Stimulated activated CD8-positive, alpha-beta memory T cell treated with anti-CD3 and anti-CD28 coated beads, Interleukin-15, amount 100 ng/mL, for 48 hours (primary cell): Measurements from ENCODE around the gene WFDC11.

Source experiments
- DNase-seq, 2 donors: peaks; one replicate each; pipeline ENCODE4 v3.0.0-alpha.2; 2020; ENCODE audit warnings: low read depth in 2 of 2

Gene WFDC11

DNA sequence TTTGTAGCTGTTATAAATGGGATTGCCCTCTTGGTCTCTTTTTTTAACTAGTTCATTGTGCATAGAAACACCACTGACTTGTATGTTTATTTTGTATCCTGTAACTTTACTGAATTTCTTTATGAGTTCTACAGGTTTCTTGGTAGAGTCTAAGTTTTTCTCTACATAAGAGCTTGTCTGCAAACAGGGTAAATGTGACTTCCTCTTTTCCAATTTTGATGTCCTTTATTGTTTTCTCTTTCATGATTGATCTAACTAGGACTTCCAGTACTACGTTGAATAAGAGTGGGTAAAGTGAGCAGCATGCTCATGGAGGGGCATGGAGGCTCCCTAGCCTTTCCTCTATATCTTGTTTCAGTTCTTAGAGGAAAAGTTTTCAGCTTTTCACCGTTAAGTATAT lies 43.5 kb downstream of the WFDC11 start:
- DNase-seq, result no peak

DNA sequence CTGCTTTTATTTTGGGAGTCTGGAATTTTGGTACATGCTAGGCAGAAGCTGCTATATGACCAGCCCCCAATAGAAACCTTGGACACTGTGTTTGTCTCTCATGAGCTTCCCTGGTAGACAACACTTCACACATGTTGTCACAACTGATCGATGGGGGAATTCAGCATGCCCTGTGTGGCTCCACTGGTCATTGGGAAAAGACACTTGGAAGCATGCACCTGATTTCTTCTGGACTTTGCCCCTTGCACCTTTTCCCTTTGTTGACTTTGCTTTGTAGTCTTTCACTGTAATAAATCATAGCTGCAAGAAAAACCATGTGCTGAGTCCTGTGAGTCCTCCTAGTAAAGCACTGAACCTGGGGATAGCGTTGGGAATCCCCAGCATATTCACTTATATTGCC lies 48.4 kb downstream of the WFDC11 start:
- DNase-seq, result no peak

DNA sequence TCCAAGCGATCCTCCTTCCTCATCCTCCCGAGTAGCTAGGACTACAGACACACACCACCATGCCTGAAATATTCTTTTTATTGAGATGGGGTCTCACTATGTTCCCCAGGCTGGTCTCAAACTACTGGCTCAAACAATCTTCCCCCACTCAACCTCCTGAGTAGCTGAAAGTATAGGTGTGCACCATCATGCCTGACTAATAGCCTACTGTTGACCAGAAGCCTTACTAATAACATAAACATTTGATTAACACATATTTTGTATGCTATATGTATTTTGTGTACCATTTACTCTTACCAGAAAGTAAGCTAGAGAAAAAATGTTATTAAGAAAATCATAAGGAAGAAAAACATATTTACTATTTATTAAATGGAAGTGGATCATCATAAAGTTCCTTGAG lies 52.4 kb downstream of the WFDC11 start:
- DNase-seq, result no peak

DNA sequence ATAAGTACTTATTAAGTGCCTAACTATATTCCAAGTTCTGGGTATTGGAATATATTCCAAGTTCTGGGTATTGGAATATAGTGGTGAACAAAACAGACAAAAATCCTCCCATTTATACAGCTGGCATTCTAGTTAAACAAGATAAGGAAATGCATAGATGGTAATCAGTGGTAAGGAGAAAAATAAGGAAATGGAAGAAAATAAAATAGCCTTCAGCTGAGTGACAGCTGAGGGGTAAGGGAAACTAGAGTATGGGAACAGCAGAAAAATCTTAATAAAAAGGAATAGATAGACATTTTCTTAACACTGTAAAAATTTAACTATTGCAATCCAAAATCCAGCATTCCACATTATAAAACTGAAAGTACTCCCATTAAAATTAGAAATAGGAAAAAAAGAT lies 57.7 kb downstream of the WFDC11 start:
- DNase-seq, result no peak

DNA sequence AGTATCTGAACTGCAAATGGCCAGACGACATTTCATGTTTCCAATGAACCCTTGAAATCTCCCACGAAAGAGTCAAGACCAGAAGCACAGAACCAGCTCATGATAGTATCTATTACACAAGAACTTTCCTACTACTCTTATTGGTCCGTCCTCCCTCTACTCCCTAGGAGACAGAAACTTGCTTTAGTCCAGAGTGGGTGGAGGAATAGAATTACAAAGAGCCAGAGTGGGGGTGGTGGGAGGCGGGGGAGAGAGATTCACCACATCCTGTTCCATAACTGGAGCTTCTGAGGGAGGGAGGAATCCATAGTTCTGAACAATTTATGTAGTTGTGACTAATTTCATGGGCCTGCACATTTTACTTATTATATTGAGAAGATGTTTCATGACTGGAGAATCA lies 59.0 kb downstream of the WFDC11 start:
- peak; percentile 50 to 60 for DNase-seq

DNA sequence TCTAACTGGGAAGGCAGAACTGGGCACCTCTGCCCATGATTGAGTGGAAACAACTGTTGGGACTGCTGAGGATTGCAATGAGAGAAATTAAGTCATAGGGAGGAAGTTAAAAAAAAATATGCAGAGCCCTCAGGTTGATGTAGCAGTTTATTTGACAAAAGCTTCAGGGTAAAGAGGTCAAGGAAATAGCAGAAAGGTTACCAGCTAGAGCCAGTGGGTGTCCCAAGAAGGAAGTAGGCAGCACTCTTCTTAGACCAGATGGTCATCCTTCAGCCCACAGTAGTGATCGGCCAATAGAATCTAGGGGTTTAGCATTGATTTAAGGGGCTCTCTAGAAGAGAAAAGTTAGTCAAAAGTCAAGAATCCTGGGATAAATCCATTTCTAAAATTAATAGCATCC lies 62.2 kb downstream of the WFDC11 start:
- no peak for DNase-seq
